DMS53 (cell line): Measurements from ENCODE around the gene GRIN1.
A peak's percentile ranks its signal among the peaks of the same experiment; 100 is the strongest.

Experiments
- DNase-seq: peaks from one replicate; lab custom pipeline; 2025; lab: John Stamatoyannopoulos, UW

The GRIN1 gene

DNA sequence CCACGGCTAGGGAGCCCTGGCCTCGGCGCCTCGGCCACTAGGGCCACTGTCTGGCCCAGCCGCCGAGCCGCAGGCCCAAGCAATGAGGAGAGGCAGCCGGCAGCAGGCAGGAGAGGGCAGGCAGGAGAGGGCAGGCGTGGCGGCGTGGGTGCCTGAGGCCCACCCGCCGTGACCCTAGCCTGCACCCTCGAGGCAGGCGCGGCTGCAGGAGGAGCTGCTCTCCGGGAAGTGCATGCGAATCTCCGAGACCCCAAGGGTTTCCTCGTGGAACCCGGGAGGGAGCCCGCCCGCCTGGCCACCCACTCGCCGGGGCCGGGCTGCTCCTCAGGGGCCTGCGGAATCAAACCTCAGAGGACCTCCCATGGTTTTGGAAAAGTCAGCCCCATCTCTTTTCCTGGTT lies 9.3 kb downstream of the GRIN1 start:
- peak; percentile 48 for DNase-seq

DNA sequence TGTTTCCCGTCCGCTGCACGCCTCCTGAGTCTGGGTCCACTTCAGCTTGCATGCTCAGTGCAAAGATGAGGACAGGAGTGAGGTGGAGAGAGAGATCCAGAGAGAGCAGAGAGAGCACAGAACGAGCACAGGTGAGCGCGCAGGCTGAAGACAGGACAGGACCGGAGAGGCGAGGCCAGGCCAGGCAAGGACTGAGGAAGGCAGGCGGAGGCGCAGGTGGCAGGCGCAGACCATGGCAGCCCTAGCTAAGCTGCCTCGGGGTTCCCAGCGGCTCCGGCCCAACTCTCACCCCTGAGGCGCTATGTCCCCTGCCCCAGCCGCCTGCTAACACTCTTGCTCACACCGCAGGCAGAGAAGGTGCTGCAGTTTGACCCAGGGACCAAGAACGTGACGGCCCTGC lies 9.7 kb downstream of the GRIN1 start:
- peak; percentile 89 for DNase-seq

DNA sequence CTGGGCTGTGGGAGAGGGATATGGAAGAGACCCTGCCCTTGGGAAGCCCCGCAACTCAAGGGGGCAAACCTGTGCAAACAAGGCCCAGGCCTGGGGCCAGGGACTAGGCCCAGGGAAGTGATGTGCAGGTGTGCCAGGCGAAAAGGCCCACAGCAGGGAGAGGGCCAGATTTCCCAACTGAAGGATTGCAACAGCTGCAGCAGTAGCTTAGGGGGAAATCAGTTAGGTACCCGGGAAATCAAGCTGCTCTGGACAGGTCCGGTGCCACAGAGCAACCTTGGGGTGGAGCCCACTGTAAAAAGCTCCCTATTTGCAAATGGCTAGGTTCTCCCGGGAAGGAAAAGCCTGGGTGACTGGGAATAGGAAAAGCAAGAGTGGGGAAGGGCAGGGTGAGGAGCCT lies 10.4 kb downstream of the GRIN1 start:
- DNase-seq, result no peak

DNA sequence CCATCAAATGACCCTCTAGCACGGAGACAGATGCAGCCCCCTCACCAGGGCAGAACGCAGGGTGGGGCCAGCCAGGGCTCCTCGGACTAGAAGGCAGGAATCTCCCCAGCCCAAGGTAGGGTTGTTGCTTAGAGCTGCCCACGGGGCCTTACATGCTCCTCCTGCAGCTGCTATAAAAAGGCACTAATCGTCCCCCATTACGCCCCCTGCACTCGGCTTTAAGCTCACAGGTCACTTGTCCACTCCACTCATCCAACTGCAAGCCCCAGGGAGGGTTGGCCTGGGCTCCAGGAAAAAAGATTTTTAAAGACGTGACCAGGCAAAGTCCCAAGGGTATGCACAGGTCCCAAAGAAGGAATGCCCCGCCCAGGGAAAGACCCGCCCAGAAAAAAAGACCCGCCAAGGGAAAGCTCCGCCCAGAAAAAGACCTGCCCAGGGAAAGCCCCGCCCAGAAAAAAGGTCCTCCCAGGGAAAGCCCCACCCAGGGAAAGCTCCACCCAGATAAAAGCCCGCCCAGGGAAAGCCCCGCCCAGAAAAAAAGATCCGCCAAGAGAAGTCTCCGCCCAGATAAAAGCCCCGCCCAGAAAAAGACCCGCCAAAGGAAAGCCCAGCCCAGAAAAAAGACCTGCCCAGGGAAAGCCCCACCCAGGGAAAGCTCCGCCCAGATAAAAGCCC lies 11.1 kb downstream of the GRIN1 start:
- DNase-seq, result no peak

DNA sequence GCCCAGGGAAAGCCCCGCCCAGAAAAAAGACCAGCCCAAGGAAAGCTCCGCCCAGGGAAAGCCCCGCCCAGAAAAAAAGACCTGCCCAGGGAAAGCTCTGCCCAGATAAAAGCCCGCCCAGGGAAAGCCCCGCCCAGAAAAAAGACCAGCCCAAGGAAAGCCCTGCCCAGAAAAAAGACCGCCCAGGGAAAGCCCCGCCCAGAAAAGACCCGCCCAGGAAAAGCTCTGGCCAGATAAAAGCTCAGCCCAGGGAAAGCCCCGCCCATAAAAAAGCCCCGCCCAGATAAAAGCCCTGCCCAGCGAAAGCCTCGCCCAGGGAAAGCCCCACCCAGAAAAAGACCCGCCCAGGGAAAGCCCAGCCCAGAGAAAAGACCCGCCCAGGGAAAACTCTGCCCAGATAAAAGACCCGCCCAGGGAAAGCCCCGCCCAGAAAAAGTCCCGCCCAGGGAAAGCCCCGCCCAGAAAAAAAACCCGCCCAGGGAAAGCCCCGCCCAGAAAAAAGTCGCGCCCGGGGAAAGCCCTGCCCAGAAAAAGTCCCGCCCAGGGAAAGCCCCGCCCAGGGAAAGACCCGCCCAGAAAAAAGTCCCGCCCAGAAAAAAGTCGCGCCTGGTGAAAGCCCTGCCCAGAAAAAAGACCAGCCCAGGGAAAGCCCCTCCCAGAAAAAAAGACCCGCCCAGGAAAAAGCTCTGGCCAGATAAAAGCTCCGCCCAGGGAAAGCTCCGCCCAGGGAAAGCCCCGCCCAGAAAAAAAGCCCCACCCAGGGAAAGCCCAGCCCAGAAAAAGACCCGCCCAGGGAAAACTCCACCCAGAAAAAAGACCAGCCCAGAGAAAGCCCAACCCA lies 11.9 kb downstream of the GRIN1 start:
- DNase-seq, result peak; percentile 59

DNA sequence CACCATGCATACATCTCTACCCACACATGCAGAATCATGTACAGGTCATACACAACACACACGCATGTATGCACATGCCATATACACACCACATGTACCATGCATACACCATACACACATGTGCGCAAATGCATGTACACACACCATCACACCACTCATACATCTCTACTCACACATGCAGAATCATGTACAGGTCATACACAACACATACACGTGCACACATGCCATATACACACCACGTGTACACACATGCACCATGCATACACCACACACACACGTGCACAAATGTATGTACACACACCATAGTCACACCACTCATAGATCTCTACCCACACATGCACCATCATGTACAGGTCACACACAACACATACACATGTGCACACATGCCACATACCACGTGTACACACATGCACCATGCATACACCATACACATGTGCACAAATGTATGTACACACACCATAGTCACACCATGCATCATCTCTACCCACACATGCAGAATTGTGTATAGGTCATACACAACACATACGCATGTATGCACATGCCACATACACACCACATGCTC lies 14.0 kb downstream of the GRIN1 start:
- no peak for DNase-seq

DNA sequence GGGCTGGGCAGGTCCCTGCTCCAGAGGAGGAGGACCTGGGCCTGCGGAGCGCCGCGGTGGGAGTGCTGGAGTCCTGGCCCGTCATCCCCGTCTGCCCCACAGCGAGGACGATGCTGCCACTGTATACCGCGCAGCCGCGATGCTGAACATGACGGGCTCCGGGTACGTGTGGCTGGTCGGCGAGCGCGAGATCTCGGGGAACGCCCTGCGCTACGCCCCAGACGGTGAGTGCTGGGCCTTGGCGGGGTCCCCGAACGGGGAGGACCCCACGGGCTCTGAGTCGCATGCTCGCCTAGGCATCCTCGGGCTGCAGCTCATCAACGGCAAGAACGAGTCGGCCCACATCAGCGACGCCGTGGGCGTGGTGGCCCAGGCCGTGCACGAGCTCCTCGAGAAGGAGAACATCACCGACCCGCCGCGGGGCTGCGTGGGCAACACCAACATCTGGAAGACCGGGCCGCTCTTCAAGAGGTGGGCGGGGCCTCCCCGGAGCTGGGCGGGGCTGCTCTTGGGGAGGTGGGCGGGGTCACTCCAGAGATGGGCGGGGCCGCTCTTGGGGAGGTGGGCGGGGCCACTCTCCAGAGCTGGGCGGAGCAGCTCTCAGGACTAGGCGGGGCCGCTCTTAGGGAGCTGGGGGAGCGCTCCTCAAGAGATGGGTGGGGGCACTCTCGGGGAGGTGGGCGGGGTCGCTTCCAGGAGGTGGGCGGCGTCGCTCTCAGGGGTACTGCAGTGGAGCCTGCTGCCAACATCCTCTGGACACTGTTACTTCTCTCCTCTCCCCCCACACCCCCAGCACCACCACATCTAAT lies 17.8 kb downstream of the GRIN1 start:
- DNase-seq, result peak; percentile 47

DNA sequence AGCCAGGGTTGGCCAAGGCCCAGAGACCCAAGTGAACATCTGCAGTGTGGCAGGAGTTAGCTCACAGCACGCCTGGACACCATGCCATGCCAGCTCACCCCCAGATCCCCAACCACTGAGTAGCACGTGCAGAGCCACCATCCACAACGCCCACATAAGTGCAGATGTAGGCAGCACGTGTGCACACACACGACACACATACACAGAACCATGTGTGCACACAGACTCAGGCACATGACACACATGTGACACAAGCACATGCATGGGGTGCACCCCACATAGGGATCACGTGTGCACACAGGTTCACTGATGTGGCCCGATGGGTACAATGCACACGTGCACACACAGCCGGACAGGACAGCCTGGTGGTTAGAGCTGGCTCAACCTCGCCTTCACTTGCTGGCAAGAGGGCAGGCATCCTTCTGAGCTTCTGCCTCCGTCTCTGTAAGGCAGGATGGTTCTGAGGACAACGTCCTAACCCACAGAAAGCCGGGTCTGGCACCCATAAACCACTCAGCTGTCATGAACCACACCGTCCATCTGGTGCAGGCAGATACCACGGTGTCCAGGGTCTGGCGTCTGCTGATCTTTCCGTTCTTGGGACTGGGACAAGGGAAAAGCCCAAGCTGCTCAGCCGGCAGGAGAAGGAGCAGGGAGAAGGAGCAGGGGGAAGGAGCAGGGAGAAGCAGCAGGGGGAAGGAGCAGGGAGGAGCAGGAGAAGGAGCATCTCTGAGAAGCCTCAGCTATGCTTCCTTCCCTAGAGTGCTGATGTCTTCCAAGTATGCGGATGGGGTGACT lies 18.9 kb downstream of the GRIN1 start:
- DNase-seq, result no peak

DNA sequence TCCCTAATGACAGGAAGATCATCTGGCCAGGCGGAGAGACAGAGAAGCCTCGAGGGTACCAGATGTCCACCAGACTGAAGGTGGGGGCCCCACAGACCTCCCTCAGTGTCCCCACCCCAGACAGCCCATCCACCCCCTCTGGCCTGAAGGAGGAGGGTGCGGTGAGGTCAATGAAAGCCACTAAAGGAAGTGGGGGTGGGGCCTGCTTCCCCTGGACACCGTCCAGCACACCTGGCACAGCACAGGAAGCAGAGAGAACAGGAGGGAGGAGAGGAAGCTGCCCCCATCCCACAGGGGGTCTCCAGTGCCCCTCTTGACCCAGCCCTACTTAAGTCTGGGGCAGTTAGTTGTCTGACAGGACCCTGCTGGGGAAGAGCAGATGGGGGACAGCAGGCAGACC lies 19.7 kb downstream of the GRIN1 start:
- peak; percentile 67 for DNase-seq

DNA sequence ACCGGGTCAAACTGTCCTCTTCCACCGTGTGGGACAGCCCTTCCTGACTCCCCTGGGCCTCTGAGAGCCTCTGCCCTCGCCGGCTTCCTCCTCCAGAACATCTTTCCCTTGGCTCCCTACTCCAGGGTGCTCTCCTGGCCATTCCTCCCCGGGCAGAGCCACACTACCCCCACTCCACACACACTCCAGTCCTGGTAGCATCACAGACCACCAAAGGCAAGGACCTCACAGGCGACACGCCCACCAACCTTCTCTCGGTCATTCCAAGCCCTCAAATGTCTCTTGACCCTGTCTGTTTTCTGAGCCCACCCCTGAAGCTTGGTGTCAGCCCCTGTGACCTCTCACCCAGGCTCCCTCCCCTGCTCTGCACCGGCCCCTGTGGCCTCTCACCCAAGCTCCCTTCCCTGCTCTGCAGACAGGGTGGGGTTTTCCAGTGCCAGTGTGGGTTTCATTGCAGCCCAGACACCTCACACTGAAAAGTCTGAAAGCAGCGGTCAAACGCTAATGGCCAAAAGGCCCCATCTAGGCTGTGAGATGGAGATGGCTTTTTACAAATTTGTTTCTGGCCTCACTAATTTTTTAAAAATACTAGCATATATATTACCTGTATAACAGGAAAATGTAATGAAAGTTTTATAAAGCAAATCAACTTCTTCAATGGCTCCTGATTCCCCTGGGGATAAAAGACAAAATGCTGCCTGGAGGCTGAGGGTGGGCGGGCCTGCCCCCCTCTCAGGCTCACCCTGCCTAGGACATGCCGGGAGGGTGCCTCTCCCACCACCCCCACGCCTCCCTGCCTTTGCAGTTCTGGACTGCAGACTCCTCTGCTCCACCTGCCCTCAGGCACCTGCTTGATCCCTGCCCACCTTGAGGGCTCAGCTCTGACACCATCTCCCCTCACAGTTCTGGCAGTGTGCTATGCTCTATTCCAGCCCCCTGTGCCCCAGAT lies 20.4 kb downstream of the GRIN1 start:
- DNase-seq, result no peak

DNA sequence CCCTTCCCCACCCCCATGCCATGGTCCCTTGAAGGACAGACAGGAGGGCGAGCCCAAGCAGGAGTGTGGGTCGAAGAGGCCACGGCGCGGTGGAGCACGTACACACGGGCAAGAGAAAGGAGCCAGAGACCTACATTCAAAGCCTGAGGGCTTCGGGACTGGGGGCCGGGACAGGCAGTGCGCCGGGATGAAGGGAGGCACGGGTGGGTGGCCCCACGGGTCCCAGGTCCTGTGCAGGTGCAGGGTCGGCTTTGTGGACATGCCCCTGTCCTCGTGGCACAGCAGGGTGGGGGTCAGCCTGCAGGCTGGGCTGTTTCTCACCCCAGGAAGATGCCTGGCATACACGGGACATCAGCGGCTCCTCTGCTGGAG lies 21.1 kb downstream of the GRIN1 start:
- no peak for DNase-seq

DNA sequence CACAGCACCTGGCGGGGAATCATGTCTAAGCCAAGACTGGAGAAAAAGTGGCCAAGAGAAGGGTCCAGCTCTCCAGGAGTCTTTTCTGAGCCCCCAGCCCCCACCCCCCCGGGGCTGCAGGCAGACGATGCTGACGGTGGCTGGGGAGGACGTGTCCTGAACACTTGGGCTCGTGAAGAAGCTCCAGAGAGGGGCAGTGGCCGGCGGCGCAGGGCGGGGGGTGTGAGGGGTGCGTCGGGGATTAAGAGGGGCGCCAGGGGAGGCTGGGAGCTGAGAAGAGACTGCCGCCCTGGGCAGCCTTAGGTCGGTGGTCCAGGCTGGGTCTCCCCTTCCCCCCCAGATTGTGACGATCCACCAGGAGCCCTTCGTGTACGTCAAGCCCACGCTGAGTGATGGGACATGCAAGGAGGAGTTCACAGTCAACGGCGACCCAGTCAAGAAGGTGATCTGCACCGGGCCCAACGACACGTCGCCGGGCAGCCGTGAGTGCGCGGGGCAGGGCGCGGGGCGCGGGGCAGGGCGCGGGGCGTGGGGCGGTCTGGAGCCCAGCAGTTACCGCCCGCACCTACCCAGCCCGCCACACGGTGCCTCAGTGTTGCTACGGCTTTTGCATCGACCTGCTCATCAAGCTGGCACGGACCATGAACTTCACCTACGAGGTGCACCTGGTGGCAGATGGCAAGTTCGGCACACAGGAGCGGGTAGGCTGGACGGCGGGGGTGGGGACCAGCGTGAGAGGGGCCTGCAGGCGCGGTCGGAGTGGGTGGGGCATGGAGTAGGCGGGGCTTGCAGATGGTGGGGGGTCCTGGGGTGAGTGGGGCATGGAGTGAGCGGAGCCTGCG lies 22.0 kb downstream of the GRIN1 start:
- peak; percentile 94 for DNase-seq

DNA sequence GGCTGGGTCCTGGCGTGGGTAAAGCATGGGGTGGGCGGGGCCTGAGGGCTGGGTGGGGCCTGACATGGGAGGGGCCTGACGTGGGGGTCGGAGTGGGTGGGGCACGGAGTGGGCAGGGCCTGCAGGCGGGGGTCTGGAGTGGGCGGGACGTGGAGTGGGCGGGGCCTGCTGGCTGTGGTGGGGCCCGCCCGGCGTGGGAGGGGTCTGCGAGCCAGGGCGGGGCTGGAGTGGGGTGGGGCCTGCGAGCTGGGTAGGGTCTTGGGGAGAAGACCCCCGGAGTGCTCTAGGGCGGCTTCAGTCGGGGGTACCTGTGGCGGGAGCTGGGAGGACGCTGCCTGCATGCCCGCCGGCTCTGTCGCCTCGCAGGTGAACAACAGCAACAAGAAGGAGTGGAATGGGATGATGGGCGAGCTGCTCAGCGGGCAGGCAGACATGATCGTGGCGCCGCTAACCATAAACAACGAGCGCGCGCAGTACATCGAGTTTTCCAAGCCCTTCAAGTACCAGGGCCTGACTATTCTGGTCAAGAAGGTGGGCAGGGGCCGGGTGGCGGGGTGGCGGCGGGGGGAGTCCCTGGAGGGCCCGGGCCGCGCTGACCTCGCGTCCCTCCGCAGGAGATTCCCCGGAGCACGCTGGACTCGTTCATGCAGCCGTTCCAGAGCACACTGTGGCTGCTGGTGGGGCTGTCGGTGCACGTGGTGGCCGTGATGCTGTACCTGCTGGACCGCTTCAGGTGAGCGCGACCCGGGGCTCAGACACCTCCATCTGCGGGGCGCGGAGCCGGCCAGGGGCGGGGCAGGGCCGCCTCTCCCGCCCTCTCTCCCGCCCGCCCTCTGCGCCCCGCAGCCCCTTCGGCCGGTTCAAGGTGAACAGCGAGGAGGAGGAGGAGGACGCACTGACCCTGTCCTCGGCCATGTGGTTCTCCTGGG lies 22.9 kb downstream of the GRIN1 start:
- peak; percentile 90 for DNase-seq

DNA sequence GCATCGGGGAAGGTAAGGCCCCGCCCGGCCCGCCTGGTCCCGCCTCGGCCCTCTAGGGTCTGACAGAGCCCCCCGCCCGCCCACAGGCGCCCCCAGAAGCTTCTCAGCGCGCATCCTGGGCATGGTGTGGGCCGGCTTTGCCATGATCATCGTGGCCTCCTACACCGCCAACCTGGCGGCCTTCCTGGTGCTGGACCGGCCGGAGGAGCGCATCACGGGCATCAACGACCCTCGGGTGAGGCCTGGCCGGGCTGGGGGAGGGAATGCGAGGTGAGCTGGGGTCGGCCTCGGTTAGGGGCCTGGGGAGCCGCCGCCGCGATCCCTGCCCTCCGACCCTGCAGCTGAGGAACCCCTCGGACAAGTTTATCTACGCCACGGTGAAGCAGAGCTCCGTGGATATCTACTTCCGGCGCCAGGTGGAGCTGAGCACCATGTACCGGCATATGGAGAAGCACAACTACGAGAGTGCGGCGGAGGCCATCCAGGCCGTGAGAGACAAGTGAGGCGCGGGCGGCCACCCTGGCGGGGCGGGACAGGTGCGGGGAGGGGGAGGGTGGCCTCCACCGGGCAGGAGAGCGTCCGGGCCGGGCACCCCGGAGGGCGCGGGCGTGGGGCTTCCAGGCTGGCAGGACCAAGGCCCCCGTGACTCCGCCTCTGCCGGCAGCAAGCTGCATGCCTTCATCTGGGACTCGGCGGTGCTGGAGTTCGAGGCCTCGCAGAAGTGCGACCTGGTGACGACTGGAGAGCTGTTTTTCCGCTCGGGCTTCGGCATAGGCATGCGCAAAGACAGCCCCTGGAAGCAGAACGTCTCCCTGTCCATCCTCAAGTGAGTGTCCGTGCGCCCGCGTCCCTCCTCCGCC lies 23.8 kb downstream of the GRIN1 start:
- peak; percentile 90 for DNase-seq

DNA sequence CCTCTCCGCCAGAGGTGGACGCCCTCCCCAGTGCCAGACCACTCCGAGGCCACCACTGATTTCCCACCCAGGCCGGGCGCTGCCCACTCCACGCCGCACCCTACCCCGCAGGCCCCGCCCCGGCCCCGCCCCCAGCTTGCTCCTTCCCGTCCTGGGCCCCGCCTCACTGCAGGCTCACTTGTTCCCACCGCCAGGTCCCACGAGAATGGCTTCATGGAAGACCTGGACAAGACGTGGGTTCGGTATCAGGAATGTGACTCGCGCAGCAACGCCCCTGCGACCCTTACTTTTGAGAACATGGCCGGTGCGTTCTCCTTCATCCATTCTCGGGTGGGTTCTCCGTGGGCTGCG lies 24.4 kb downstream of the GRIN1 start:
- DNase-seq, result peak; percentile 55

DNA sequence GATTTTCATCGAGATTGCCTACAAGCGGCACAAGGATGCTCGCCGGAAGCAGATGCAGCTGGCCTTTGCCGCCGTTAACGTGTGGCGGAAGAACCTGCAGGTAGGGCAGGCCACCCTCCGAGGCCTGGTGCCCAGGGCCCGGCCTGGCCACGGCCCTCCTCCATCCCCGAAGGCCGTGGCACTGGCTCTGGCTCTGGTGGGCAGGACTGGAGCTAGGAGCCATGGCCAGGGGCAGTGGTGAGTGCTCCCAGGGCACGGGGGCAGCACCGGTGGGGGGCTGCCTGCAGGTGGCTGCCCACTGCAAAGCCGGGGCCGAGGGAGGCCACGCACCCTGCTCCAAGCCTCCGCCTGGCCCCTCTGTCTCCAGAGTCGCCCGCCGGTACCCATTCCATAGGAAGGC lies 24.9 kb downstream of the GRIN1 start:
- no peak for DNase-seq
